RPMI7951 (cell line): ENCODE data around the gene ARHGEF4. TPM values are rescaled to one million over a fixed set of nuclear protein-coding genes. Genes with fewer than 3 reads are reported as not detected.

Source experiments
- DNase-seq: peaks from one replicate; pipeline ENCODE4 v3.0.0-alpha.2; 2012; ENCODE audit warnings: low read depth
- total RNA-seq: library from RNA; depleted of rRNA; stranded (reverse); fragments of >200 nt; shearing (Covaris generic); gene quantifications from 2 replicates; pipeline ENCODE4 v1.2.3, GENCODE V29; 2014

ARHGEF4 gene
- total RNA-seq, 1 experiment from 2014 or later = 2.2 TPM

DNA sequence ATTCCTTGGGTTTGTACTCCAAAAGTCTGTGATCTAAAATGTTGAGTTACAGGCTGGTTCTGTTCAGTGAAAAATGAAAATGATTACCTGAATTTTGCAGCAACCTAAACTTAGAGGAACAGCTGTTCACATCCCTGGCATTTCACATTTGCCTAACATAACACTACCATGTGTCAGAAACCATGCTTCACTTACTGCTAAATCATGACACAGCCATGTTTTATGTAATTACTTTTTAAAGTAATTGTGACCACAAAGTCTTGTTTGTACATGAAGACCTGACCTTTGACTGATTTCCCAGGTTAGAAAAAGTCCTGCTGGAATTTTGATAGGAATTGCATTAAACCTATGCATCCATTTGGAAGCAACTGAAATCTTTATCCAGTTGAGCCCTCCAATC lies 177.4 kb downstream of the ARHGEF4 start:
- no peak for DNase-seq

DNA sequence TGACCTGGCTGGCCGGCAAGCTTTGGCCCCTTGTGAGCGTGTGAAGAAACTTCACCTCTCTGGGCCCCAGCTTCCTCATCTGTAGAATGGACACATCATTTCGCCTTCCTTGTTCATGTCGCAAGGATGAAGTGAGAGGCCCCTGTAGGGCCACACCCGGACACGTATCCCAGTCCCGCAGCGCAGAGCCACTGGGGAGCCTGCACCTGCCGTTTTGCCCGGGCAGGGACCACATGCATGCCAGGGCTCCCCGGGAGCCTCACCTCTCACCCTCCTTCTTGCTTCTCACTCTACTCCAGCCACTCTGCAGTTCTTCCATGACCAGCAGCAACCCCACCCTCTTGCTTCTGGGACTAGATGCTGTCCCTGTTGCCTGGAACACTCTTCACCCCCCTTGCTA lies 179.1 kb downstream of the ARHGEF4 start:
- DNase-seq = no peak

- no peak for DNase-seq
Measured at GRCh38 chr2:131016826-131017741, 180.4 kb downstream of the ARHGEF4 start.

GRCh38 chr2:131022731-131023130 lies 186.0 kb downstream of the ARHGEF4 start:
- DNase-seq = no peak

DNA sequence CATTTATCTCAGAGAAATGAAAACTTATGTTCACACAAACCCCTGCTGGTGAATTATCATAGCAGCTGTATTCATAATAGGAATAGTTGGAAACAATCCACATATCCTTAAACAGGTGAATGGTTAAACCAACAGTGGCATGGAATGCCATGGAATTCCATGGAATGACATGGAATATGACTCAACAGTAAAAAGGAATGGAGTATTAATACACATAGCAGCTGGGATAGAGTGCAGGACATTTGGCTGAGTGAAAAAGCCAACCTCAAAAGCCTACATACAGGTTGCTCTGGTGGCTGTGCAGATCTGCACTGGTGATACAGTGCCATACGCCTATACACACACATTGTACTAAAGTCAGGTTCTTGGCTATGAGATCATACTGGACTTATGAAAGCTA lies 187.0 kb downstream of the ARHGEF4 start:
- no peak for DNase-seq

DNA sequence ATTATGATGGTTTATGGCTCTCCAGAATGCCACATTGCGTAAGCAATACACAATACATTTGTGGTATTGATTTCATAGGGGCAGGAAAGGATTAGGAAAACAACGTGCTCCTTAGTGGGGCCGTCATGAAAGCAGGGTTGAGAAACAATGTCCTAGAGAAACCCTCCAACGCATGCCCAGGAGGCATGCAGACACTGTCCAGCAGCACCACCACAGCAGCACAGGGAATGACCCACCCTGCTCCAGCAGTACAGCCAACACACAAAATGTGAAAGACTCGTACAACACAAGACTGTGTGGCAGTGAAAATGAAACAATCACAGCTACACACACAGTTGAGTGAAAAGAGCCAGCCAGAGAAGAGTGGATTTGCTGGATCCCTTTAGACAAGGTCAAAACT lies 190.2 kb downstream of the ARHGEF4 start:
- no peak for DNase-seq

DNA sequence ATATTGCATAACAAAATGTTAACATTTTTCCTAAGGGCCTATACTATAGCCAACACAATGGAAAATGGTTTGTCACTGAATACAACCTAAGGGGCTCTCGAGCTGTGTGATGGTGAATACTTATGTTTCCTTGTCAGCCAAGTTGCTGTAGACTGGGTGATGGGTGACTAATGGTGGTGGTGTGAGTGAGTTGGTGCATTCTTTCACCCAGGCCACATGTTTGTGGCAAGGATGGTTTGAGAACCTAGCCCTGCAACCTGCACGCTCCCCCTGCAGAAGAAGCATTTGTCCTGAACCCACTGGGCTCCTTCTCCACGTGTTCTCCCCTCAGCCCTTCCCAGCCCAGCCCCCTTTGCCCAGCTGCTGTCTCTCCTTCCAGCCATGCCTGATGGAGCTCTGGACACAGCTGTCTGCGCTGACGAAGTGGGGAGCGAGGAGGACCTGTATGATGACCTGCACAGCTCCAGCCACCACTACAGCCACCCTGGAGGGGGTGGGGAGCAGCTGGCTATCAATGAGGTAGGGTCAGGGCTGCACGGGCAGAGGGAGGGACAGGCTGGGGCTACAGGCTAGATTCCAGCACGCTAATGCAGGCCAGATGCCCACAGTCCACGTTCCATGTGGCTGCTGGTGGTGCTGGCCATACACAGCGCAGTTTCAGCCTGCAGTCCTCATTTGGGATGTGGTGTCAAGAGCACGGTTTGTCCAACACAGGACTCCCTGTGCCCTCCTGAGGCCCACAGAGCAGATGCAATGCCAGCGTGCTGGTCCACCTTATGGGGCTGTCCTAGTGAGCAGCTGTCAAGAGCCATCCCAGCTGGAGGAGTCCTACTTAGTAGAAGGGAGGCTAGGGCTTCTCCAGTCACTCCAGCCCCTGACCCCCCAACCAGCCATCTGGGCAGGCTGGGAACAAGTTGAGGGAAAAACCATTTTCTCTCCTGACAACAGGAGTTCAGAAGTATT lies 191.1 kb downstream of the ARHGEF4 start:
- DNase-seq = no peak

DNA sequence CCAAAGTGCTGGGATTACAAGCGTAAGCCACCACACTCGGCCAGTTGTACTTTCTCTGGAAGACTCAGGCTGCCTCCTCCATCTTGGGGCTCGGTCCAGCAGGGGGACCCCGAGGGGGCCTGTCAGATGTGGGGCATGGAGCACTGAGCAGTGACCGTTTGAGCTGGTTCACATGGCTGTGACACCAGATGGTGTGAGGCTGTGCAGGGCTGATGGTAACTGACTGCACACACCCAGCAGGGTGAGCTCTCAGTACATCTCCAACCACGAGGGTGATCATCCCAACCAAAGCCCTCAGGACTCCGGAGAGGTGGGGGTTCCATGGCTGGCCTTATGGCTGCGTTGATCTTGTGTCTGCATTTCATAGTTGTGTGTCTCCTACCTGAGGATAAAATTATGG lies 193.1 kb downstream of the ARHGEF4 start:
- DNase-seq = no peak

- no peak for DNase-seq
Measured at GRCh38 chr2:131030478-131030971, 193.8 kb downstream of the ARHGEF4 start.

- no peak for DNase-seq
Measured at GRCh38 chr2:131031431-131031841, 194.7 kb downstream of the ARHGEF4 start.

GRCh38 chr2:131031875-131032274 lies 195.2 kb downstream of the ARHGEF4 start:
- DNase-seq = no peak

DNA sequence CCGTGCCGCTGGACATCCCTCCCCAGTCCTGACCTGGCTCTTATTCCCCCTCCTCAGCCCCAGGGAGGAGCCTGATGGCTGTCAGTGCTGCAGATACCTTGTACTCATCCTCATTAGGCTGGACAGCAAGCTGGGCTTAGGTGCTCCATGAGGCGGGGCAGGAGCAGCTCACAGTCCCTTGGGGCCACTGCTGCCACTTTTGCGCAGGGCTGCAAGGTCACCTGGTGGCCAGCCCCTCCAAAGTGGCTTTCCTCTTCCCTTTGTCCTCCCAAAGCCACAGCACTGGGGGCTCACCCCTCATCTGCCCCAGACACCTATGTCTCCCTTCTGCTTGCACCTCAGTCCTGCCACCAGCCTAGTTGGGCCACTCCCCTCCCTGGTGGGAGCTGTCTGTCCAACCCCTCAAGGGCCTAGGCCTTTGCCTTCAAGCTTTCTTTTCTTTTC lies 195.7 kb downstream of the ARHGEF4 start:
- no peak for DNase-seq

- DNase-seq = no peak
Measured at GRCh38 chr2:131033786-131034121, 197.0 kb downstream of the ARHGEF4 start.

DNA sequence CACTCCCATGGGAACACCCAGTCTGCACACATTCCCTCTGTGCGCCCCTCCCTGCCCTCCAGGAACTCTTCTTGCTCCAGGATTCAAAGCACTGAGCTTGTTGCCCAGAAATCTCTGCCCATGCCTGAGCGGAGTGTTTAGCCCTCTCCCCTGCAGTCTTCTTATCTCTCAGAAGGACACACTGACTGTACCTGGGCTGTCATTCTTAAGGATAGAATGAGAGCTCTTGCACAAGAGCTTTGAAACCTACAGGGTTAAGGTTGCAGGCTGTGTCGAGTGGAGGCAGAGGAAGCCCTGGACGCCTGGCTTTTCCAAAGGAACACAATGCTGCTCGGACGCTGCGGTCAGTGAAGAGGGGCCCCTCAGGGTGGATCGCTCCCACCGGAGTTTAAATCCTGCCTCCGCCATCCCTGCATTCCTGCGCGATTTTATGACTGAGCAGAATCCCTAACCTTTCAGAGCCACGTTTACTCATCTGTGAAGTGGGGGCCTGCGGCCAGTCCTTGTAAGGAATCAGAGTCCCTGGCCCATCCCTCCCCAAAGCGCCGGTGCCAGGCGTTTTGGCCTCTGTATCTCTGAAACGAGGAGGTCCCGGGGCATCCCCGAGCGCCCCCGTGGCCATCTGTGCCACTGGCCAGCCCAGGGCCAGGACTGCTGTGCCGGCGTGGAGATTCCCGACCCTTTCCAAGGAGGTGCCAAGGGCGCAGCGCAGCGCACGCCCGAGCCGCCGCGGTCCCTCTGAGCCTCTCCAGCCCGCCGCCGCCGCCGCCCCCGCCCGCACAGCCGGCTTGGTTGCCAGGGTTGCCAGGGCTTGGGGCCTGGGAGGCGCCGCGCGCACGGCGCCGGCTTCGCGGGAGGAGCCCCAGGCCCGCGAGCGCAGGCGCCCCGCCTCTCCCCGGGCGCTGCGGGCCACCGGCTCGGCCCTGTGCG lies 197.7 kb downstream of the ARHGEF4 start:
- DNase-seq = no peak

DNA sequence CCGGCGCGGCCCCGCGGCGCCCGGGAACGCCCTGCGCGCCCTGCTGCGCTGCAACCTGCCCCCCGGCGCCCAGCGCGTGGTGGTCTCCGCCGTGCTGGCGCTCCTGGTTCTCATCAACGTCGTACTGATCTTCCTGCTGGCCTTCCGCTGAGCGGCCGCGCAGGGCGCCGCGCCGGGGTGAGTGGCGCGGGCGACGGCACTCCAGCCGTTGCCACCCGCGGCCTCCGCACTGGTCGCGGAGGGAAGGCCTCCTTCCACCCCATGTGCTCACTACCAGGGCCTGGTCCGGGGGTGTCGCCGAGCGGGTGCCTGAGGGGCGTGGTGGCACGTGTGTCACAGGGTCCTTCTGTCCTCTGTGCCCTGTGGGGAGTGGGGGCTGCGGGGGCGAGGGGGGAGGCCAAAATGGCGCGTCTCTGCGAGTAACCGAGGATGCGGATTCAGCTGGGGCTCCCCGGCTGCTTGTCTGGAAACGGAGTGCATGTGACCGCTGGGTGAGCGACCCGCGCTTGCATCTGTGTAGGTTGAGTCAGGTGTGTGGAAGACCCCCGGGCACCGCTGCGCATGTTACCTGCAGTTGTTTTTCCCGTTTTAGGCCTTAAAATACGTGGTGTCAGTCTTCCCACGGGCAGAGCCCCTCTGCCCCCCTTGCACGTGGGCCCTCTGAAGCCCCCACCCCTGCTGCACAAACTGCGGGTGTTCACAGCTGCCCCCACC lies 198.6 kb downstream of the ARHGEF4 start:
- DNase-seq = no peak

DNA sequence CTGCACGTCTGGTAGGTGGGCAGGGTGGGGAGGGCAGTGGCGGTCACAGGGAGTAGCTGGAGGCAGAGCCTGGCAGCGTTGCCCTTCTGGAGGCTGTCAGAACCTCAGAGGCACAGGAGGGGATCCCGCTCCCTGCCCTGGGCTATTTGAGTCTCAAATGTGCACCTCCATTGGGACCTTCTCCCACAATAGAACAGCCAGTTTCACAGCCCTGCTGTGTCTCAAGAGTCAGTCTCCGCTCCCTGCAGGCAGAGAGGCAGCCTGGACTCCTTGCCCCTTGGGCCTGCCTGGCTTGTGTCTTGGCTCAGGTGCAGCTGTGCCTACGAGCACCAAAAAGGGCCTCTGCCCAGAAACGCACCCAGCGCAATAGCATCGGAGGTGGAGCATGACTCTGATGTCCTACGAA lies 199.1 kb downstream of the ARHGEF4 start:
- no peak for DNase-seq

GRCh38 chr2:131036269-131036668 lies 199.6 kb downstream of the ARHGEF4 start:
- DNase-seq = no peak

DNA sequence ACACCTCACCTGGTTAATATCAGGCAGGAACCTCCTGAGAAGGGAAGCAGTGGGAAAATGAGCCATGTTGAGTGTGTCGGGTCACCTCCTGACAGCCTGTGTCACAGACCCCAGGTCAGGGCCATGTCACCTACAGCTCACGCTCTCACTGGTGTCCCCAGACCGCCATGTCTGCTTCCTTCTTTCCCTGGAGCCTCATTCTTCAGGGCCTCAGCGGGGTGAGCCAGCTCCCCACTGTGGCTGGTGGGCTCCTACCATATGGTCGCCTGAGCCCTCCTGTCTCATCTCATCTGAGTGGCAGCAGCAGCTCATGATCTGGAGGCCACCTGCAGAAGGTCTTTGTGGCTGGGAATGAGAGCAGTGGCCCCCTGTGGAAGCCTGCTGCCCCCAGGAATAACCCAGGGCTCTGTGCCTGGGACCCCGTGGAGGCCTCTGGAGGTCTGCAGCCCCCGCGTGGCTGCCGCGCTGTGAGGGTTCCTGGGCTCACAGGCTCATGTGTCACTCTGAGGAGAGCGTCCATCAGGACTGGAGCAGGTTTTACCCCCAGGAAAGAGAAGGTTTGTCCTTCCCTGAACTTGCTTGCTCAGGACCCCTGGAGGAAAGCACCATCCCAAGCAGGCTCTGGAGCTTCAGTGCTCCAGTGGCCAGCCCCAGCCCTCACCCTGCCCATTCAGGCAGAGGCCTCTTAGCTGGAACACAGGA lies 200.1 kb downstream of the ARHGEF4 start:
- DNase-seq = no peak

GRCh38 chr2:131037398-131038257 lies 200.9 kb downstream of the ARHGEF4 start:
- DNase-seq = no peak
